MM.1S (cell line): ENCODE data around the gene SHKBP1.

ENCODE experiments used
- EZH2 ChIP-seq: fragments of 300-600 bp; sonication (generic); optimal IDR thresholded peaks from 2 replicates; pipeline ENCODE3; 2017; ENCODE audit warnings: low read depth, mild to moderate bottlenecking, antibody characterized with exemption, low read length, mixed read lengths
- TF ChIP-seq, protein P1 (sequence below): fragments of 300-600 bp; sonication (generic); IDR thresholded peaks from 2 replicates; pipeline ENCODE4 v1.5.1; 2016; ENCODE audit warnings: antibody characterized with exemption, low read length, mixed read lengths

DNA sequence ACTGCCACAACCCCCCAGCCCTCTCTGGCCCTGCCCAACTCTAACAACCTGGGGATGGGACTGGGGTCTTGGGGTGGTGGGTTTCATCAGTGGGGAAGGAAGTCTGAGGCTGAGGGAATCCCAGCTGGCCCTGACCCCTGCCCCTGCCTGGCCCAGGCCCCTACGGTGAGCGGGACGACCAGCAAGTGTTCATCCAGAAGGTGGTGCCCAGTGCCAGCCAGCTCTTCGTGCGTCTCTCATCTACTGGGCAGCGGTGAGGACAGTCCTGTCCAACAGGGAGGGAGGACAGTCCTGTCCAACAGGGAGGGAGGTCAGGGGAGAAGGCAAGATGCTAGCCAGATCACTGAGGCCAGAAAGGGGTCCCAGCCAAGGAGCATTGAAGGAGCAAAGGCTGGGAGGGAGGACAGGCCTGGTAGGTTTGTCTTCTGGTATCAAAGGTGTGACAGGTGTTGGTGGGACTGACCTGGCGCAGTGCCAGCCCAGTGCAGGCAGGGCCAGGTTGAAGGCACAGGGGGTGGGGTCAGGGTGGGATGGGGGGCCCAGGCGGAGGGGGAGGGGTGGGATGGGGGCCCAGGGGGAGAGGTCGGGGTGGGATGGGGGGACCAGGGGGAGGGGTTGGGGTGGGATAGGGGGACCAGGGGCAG is 12.4 kb downstream of the SHKBP1 start:
- TF ChIP-seq, protein P1, sequence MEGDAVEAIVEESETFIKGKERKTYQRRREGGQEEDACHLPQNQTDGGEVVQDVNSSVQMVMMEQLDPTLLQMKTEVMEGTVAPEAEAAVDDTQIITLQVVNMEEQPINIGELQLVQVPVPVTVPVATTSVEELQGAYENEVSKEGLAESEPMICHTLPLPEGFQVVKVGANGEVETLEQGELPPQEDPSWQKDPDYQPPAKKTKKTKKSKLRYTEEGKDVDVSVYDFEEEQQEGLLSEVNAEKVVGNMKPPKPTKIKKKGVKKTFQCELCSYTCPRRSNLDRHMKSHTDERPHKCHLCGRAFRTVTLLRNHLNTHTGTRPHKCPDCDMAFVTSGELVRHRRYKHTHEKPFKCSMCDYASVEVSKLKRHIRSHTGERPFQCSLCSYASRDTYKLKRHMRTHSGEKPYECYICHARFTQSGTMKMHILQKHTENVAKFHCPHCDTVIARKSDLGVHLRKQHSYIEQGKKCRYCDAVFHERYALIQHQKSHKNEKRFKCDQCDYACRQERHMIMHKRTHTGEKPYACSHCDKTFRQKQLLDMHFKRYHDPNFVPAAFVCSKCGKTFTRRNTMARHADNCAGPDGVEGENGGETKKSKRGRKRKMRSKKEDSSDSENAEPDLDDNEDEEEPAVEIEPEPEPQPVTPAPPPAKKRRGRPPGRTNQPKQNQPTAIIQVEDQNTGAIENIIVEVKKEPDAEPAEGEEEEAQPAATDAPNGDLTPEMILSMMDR: no peak
- no peak for TF ChIP-seq EZH2
